Activated CD4-positive, alpha-beta T cell treated with anti-CD3 and anti-CD28 coated beads, Interleukin-2, Interleukin-4, amounts not matched to agents 100 ng/mL and 50 ng/mL, durations not matched to agents 16 hours and 8 hours (primary cell): Measurements from ENCODE around the gene CAMK2B.

Experiments used
- DNase-seq: peaks from one replicate; pipeline ENCODE4 v3.0.0-alpha.2; 2020; ENCODE audit warnings: low spot score

Gene CAMK2B

DNA sequence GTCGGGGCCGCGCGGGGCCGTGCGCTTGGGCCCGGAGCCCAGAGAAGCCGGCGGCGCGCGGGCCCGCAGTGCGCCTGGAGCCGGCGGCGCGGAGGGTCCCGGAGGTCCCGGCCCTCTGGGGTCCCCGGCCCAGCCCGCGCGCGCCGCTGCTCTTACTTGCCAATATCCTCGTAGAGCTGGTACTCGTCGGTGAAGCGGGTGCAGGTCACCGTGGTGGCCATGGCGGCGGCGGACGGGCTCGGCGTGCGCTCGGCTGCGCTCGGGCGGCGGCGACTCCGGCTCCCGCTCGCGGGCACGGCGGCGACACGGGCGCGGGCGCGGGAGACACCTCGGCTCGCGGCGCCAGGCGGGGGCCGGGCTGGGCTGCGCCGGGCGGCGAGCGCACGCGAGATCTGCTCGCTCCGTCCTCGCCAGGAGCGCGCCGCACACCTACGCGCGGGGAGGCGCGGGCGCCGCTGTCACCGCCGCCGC, at the start of gene CAMK2B:
TSS of gene CAMK2B (minus strand) at position 394 of the 471 bp plus-strand sequence. CDS start at position 221, 173 bp downstream.
- DNase-seq: no peak

- DNase-seq: no peak
Measured at GRCh38 chr7:44374007-44374763, 48.8 kb upstream of the CAMK2B start.

- DNase-seq: no peak
Measured at GRCh38 chr7:44373418-44373740, 48.0 kb upstream of the CAMK2B start.

GRCh38 chr7:44372560-44373417, 47.4 kb upstream of the CAMK2B start:
- DNase-seq: no peak

DNA sequence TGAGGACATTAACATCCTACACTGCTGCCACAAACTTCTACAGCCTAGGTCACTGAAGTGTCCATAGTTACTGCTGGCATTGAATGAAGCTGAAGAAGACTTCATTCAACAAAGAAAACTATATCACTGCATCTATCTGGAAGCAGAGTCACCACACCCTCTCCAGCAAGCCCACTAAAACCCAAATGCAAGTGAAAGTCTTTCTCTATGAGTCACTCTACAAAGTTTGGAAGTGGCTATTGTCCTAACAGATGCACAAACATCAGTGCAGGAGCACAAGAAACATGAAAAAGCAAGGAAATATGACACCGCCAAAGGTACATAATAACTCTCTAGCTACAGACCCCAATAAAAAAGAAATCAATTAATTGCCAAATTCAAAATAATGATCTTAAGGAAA, 43.5 kb upstream of the CAMK2B start:
- no peak for DNase-seq

GRCh38 chr7:44368455-44368854, 43.1 kb upstream of the CAMK2B start:
- no peak for DNase-seq

DNA sequence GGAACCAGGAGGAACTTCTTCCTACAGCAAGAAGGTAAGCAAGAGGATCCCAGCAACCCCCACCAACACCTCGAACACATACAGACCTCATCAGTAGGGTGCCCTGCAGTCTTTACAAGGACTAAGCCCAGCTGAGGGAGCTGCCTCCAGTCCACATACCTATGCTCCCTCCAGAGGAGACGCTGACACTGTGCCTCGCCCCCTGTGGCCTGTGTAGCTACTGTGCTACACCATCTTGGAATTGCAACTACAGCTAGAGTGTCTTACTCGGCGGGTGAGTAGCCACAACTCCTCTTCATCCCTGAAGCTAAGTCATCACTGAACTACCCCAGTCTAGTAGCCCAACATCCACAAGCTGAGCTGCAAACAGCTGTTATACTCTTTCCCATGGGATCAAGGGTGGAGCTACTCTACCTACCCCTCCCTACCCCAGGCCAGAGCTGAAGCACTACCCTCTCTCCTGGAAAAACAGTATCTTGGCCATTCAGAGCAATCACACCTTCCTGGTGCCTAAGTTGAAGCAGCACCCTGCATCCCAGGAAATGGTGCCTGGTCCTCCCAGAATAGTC, 42.2 kb upstream of the CAMK2B start:
- no peak for DNase-seq

GRCh38 chr7:44366986-44367385, 41.6 kb upstream of the CAMK2B start:
- DNase-seq: no peak

DNA sequence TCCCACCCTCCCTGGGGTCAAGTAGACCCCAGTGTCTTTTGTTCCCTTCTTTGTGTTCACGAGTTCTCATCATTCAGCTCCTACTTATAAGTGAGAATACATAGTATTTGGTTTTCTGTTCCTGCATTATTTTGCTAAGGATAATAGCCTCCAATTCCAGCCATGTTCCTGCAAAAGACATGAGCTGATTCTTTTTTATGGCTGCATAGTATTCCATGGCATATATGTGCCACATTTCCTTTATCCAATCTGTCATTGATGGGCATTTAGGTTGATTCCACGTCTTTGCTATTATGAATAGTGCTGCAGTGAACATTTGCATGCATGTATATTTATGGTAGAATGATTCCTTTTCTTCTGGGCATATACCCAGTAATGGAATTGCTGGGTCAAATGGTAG, 28.3 kb upstream of the CAMK2B start:
- no peak for DNase-seq

DNA sequence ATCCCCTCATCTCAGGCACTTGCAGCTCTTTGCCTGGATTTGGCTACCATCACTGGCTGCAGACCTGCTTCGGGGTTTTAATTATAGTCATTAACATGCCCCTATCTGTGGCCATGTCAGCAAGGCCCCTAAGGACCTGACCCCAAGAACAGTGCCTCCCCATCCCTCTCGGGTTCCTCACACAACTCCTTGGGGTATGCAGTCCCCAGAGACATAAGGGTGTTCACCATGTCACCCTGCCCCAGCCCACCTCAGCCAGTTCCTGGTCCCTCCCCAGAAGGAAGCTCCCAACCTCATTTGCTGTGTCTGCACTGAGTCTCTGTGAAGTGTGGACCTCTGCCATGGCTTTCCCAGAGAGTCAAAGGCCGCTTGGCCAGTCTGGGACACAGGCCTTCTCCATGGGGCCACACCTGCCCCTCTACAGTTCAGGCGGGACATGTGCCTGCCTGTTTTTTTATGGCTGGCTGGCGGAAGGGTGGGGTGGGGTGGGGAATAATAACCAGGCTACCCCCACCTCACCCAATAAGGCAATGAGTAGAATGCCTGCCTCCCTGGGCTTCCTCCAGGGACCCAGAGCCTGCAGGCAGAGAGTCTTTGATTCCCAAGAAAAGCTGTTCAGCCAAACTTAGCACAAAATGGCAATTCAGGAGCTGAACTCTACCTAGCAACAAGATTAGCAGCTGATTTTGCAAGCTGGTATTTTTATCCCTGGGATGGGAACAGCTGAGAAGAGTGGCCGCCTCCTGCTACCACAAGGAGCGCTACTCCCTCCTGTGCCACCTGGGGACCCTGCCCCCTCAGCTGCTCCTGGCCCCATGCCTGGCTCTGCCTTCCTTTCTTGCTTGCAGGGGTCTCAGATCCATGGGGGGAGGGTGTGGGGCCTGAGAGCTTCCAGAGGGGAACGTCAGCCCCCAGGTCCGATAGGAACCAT, 23.7 kb upstream of the CAMK2B start:
- DNase-seq: no peak

DNA sequence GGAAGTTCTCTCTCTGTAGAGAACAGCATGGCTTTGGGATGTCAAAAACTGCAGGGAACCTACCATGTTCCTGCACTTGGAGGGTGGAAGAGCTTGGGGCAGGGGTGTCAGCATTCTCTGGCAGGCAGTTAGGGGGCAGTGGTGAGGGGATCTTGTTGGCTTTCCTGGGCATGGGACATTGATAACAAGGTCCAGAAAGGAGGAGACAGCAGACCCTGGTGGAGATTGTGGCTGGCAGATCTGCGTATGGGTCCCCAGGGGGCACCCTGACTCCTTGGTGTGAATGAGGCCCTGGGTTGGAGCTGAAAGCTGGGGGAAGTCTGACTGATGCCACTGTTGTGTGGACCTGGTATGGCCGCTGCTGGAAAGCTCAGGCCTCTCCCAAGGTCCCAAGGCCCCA, 22.9 kb upstream of the CAMK2B start:
- no peak for DNase-seq

GRCh38 chr7:44347546-44348114, 22.2 kb upstream of the CAMK2B start:
- no peak for DNase-seq

DNA sequence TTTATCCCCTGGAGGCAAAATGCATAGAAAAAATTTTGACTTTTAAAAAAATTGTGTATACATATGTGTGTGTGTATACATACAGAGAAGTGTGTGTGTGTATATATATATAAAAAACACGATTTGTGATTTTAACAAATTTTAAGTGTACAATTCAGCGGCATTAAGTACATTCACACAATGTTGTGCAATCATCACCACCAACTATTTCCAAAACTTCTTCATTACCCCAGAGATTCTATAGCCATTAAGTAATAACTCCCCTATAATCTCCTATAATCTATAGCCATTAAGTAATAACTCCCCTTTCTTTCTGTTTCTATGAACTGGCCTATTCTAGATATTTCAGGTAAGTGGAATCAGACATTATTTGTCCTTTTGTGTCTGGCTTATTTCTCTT, 20.7 kb upstream of the CAMK2B start:
- no peak for DNase-seq

GRCh38 chr7:44341401-44341800, 16.0 kb upstream of the CAMK2B start:
- DNase-seq: no peak

DNA sequence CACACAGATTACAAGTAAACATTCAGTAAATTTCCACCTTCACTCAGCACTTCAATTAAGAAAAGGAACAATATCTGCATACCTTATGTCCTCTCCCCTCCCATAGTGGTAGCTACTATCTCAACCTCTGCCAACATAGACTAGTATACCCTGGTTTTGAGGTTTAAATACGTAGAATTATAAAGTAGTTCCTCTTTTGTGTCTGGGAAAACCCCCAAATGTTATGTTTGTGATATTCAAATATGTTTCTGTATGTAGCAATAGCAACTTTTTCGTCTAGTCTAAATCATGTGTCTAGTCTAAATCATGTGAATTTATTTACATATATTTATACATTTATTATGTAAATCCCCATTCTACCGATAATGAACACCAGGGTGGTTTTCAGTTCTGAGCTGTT, 13.2 kb upstream of the CAMK2B start:
- no peak for DNase-seq

GRCh38 chr7:44336491-44336890, 11.1 kb upstream of the CAMK2B start:
- no peak for DNase-seq

- no peak for DNase-seq
Measured at GRCh38 chr7:44335184-44335583, 9.8 kb upstream of the CAMK2B start.

GRCh38 chr7:44334734-44335097, 9.3 kb upstream of the CAMK2B start:
- DNase-seq: no peak

DNA sequence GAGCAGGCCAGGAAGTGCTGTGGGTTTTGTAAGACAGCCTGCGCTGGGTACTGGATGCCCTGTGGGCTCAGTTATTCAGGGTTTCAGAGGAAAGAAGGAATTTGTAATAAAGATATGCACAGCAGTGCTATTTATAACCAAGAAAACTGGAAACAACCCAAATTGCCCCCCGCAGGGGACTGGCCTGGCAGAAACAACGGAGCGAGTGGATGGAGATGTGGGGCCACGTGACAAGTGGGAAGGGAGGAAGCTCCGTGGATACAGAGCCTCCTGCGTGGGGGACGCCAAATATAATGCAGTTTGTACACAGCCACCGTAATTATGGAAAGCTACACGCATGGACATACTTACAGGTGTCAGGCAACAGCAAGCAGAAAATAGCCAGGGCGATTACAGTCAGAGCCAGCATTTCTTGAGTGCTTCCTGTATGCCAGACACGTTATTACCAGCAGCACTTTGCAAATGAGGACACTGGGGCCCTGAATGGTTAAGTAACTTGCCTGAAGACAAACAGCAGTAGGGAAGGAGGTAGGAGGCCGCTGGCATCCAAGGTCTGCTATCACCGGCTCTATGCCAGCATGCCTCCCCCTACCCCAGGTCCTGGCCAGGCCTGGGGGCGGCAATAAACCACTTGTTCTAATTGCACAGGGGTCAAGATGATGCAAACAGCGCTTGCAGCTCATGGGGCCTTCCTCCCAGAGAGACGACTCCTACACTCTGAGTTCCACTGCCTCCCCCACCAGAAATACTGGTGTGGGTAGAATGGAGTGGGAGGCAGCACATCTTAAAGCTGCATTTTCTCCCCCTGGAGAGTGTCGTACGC, 8.7 kb upstream of the CAMK2B start:
- no peak for DNase-seq

- no peak for DNase-seq
Measured at GRCh38 chr7:44331682-44332081, 6.3 kb upstream of the CAMK2B start.

DNA sequence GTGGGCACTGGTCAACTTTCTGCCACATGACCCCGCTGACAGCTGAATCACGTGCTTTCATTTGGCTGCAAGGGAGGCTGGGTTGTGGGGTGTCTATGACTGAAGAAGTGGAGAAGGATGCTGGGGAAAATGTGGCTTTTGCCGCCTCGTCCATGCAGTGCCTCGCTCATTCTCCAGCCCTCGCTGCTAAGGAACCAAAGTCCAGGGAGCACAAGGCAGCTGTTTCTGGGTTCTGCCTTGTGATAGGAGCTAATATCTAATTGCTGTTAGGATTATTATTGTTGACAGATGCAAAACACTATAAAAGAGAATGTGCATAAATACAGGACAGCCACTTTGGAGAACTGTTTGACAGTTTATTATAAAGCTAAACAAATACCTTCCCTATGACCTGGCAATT, 4.9 kb upstream of the CAMK2B start:
- no peak for DNase-seq
